ENCODE results near the gene GMNN.

The GMNN gene

DNA sequence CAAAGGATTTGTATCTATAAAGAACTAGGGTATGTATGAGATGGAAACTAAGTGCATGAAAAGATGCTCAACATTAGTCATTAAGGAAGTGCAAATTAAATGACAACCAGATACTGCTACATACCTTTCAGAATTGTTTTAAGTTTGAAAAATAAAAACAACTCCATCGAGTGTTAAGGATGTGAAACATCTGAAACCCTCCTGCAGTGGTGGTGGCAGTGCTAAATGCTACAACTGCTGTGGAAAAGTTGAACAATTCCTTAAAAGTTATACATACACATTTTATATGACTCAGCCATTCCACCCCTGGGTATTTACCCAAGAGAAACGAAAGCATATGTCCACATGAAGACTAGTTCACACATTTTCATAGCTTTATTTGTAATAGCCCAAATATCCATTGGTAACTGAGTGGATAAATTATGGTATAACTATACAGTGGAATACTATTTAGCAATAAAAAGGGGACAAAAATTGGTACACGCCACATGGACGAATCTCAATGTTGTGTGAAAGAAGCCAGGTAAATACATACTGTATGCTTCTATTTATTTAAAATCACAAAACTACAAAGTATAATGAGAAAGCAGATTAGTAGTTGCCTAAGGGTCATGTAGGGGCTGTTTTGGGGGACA lies 13.4 kb downstream of the GMNN start:
- H3K36me3 ChIP-seq (ENCODE audit: control insufficient read depth in 2 of 2, insufficient read depth in 1 of 2, low read length in 2 of 2), result peaks cover 47 to 59% of the 10 kb centered on the region in 2 experiments
- no peak overlapping the region for H3K4me3 ChIP-seq (ENCODE audit: low read depth, low read length)
- POLR2A ChIA-PET, result interaction anchor here (1.4 to 1.6 kb wide), 2 partner anchors 10 to 12 kb away, joined by 4 read pairs; no protein-coding TSS in a partner anchor
- H3K9me3 ChIP-seq (ENCODE audit: control insufficient read depth, insufficient read depth, low read depth, low read length), result no peaks in the 10 kb centered on the region
- no peaks in the 10 kb centered on the region for H3K4me1 ChIP-seq (ENCODE audit: control insufficient read depth, insufficient read depth, low read length)
- TF ChIP-seq ZNF37A (tag by site-specific recombination; IDR thresholded peaks at IDR 0.05) (no peak), ZNF701 (tag by site-specific recombination; IDR thresholded peaks at IDR 0.05) (no peak), ZNF146 (tag by site-specific recombination; IDR thresholded peaks at IDR 0.05) (peak; percentile 61)
- CTCF ChIA-PET, result no interaction called here
- H3K27ac ChIP-seq (ENCODE audit: extremely low read depth, low read depth, low read length), result no peak overlapping the region

DNA sequence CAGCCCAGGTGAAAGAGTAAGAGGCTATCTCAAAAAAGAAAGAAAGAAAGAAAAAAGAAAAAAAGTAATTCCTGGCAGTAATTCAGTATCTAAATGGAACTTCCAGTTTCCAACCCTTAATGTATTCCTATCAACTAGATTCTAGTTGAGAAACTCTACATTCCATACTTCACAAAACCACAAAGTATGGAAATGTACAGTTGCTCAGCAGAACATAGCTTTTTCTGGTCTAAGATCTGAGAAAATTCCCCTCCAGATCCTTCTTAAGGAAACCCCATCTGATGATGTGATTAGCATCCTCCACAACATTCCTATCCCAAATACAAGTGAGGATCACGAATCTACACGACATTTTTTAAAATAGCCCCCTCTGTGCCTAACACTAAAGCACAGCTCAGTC lies 20.4 kb downstream of the GMNN start:
- Histone ChIP-seq H3K9me3 (ENCODE audit: control insufficient read depth, insufficient read depth, low read depth, low read length) (no peaks in the 10 kb centered on the region), H3K4me1 (ENCODE audit: control insufficient read depth, insufficient read depth, low read length) (no peaks in the 10 kb centered on the region), H3K4me3 (ENCODE audit: low read depth, low read length) (no peak overlapping the region), H3K36me3 (ENCODE audit: control insufficient read depth in 2 of 2, insufficient read depth in 1 of 2, low read length in 2 of 2) (peaks cover 0 to 9% of the 10 kb centered on the region in 2 experiments; a peak in 1 of 3 replicates), H3K27ac (ENCODE audit: extremely low read depth, low read depth, low read length) (no peak overlapping the region)
- POLR2A ChIA-PET, result interaction anchor here (1.4 kb wide), 1 partner anchor 10 kb away, joined by 3 read pairs; no protein-coding TSS in a partner anchor
- CTCF ChIA-PET, result interaction anchor here (0.7 to 0.8 kb wide), 2 partner anchors 223 to 779 kb away, joined by 3 to 6 read pairs; no protein-coding TSS in a partner anchor
- no peak for TF ChIP-seq ZNF354C (tag by site-specific recombination; IDR thresholded peaks at IDR 0.05; ENCODE audit: borderline replicate concordance, low read depth)
- no peak for TF ChIP-seq HOXD13 (CRISPR knock-in tag; IDR thresholded peaks at IDR 0.05; ENCODE audit: borderline replicate concordance)
- no peak for TF ChIP-seq ZFP37 (tag by site-specific recombination; IDR thresholded peaks at IDR 0.05)
- no peak for TF ChIP-seq KLF10 (tag by site-specific recombination; IDR thresholded peaks at IDR 0.05)
- TF ChIP-seq, protein P1, sequence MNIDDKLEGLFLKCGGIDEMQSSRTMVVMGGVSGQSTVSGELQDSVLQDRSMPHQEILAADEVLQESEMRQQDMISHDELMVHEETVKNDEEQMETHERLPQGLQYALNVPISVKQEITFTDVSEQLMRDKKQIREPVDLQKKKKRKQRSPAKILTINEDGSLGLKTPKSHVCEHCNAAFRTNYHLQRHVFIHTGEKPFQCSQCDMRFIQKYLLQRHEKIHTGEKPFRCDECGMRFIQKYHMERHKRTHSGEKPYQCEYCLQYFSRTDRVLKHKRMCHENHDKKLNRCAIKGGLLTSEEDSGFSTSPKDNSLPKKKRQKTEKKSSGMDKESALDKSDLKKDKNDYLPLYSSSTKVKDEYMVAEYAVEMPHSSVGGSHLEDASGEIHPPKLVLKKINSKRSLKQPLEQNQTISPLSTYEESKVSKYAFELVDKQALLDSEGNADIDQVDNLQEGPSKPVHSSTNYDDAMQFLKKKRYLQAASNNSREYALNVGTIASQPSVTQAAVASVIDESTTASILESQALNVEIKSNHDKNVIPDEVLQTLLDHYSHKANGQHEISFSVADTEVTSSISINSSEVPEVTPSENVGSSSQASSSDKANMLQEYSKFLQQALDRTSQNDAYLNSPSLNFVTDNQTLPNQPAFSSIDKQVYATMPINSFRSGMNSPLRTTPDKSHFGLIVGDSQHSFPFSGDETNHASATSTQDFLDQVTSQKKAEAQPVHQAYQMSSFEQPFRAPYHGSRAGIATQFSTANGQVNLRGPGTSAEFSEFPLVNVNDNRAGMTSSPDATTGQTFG (tag by site-specific recombination; IDR thresholded peaks at IDR 0.05; ENCODE audit: borderline replicate concordance), result no peak
- TF ChIP-seq ZSCAN30 (tag by site-specific recombination; IDR thresholded peaks at IDR 0.05), result no peak
- no peak for TF ChIP-seq ZNF175 (tag by site-specific recombination; IDR thresholded peaks at IDR 0.05)
- no peak for TF ChIP-seq YY1 (tag by site-specific recombination; IDR thresholded peaks at IDR 0.05)
- no peak for TF ChIP-seq SCRT1 (tag by site-specific recombination; IDR thresholded peaks at IDR 0.05; ENCODE audit: borderline replicate concordance)

DNA sequence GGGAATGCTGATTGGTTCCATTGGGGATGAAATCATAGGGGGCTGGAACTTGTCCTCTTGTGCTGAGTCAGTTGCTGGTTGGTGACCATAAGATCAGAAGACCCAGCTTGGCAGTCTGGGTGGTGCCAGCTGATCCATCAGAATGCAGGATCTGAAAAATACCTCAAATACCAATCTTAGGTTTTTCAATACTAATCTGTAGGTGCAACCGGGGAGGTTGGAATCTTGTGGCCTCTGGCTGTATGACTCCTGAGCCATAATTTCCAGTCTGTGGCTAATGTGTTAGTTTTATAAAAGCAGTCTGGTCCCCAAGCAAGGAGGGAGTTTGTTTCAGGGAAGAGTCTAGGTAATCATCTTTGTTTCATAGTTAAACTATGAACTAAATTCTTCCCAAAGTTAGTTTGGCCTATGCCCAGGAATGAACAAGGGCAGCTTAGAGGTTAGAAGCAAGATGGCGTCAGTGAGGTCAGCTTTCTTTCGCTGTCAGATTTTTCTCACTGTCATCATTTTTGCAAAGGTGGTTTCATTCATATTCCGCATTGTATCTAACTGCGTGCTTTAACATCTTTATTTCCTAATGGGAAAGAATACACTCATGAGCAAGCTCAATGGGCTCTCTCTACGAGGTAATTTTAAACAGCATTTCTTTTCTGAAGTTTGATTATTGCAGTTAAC lies 22.0 kb downstream of the GMNN start:
- H3K27ac ChIP-seq (ENCODE audit: extremely low read depth, low read depth, low read length), result no peak overlapping the region
- H3K4me1 ChIP-seq (ENCODE audit: control insufficient read depth, insufficient read depth, low read length), result no peaks in the 10 kb centered on the region
- H3K36me3 ChIP-seq (ENCODE audit: control insufficient read depth in 2 of 2, insufficient read depth in 1 of 2, low read length in 2 of 2), result peaks cover 0 to 2% of the 10 kb centered on the region in 2 experiments; a peak in 1 of 3 replicates
- H3K4me3 ChIP-seq (ENCODE audit: low read depth, low read length), result no peak overlapping the region
- ChIA-PET CTCF (interaction anchor here (0.6 kb wide), 1 partner anchor 283 kb away, joined by 3 read pairs; no protein-coding TSS in a partner anchor), POLR2A (no interaction called here)
- no peaks in the 10 kb centered on the region for H3K9me3 ChIP-seq (ENCODE audit: control insufficient read depth, insufficient read depth, low read depth, low read length)
- no peak for TF ChIP-seq ZNF701 (tag by site-specific recombination; IDR thresholded peaks at IDR 0.05)
- TF ChIP-seq ZBTB20 (tag by site-specific recombination; IDR thresholded peaks at IDR 0.05), result no peak
- TF ChIP-seq SCRT1 (tag by site-specific recombination; IDR thresholded peaks at IDR 0.05; ENCODE audit: borderline replicate concordance), result no peak
- TF ChIP-seq ZNF394 (tag by site-specific recombination; IDR thresholded peaks at IDR 0.05; ENCODE audit: borderline replicate concordance), result no peak
- TF ChIP-seq ZNF777 (tag by site-specific recombination; IDR thresholded peaks at IDR 0.05; ENCODE audit: borderline replicate concordance), result no peak
- no peak for TF ChIP-seq ZNF121 (tag by site-specific recombination; IDR thresholded peaks at IDR 0.05)
- TF ChIP-seq, protein P2, sequence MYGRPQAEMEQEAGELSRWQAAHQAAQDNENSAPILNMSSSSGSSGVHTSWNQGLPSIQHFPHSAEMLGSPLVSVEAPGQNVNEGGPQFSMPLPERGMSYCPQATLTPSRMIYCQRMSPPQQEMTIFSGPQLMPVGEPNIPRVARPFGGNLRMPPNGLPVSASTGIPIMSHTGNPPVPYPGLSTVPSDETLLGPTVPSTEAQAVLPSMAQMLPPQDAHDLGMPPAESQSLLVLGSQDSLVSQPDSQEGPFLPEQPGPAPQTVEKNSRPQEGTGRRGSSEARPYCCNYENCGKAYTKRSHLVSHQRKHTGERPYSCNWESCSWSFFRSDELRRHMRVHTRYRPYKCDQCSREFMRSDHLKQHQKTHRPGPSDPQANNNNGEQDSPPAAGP (tag by site-specific recombination; IDR thresholded peaks at IDR 0.05), result no peak
- TF ChIP-seq ZNF16 (tag by site-specific recombination; IDR thresholded peaks at IDR 0.05; ENCODE audit: low read depth), result no peak
- TF ChIP-seq ZNF133 (tag by site-specific recombination; IDR thresholded peaks at IDR 0.05), result no peak
- TF ChIP-seq ZNF324 (tag by site-specific recombination; IDR thresholded peaks at IDR 0.05), result no peak
- TF ChIP-seq, protein P3, sequence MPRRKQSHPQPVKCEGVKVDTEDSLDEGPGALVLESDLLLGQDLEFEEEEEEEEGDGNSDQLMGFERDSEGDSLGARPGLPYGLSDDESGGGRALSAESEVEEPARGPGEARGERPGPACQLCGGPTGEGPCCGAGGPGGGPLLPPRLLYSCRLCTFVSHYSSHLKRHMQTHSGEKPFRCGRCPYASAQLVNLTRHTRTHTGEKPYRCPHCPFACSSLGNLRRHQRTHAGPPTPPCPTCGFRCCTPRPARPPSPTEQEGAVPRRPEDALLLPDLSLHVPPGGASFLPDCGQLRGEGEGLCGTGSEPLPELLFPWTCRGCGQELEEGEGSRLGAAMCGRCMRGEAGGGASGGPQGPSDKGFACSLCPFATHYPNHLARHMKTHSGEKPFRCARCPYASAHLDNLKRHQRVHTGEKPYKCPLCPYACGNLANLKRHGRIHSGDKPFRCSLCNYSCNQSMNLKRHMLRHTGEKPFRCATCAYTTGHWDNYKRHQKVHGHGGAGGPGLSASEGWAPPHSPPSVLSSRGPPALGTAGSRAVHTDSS (tag by site-specific recombination; IDR thresholded peaks at IDR 0.05), result no peak
- no peak for TF ChIP-seq GLI4 (tag by site-specific recombination; IDR thresholded peaks at IDR 0.05)
- TF ChIP-seq ZNF785 (tag by site-specific recombination; IDR thresholded peaks at IDR 0.05), result no peak
- no peak for TF ChIP-seq OVOL3 (tag by site-specific recombination; IDR thresholded peaks at IDR 0.05)
